ENCODE data around the gene RNU7-1. TPM values are rescaled to one million over a fixed set of nuclear protein-coding genes. Genes with fewer than 3 reads are reported as not detected.

RNU7-1 gene
- total RNA-seq, 4 donors from 2014 or later = not detected

GRCh38 chr12:6965714-6966113 lies 22.1 kb downstream of the RNU7-1 start:
- TF ChIP-seq CTCF (IDR thresholded peaks at IDR 0.05; ENCODE audit: low read depth) = no peak

- no peak for TF ChIP-seq CTCF (IDR thresholded peaks at IDR 0.05; ENCODE audit: low read depth)
Observed at GRCh38 chr12:6966351-6966750, 22.7 kb downstream of the RNU7-1 start.

DNA sequence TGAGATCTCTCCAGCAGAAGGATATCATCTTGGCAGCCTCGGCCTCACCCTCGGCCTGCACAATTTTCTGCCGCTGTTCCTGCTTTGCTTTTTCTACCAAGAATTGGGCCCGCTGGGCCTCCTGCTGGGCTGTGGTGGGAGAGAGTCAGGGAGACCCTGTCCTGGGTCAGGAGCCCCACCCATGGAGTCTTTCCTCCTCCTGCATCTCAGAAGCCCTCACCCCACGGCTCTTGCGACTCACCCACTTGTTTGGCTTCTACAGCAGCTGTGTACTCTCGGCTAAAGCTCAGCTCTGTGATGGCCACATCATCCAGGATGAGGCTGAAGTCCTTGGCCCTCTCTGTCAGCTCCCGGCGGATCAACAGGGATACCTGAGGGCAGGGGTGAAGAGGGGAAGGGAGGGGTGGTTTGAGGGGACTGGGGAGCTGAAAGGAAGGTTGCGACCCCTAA lies 24.1 kb downstream of the RNU7-1 start:
- TF ChIP-seq CTCF (IDR thresholded peaks at IDR 0.05; ENCODE audit: low read depth) = no peak

DNA sequence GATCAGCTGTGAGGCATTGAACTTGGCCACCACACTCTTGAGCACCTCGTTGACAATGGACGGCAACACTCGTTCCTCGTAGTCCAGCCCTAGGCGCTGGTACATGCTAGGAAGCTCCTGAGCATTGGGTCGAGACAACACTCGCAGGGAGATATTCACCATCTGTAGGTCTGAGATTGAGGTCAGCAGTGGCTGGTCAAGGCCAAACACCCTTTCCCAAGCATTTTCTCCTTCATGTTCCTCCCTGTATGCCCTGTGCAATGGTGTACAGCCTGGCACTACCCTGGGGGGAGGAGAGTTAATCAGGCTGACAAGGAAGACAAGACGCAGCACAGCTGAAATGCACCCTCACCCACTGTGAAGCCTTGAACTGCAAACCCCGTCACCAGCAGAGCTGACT lies 24.8 kb downstream of the RNU7-1 start:
- no peak for TF ChIP-seq CTCF (IDR thresholded peaks at IDR 0.05; ENCODE audit: low read depth)

- no peak for TF ChIP-seq CTCF (IDR thresholded peaks at IDR 0.05; ENCODE audit: low read depth)
Observed at GRCh38 chr12:6970096-6970527, 26.5 kb downstream of the RNU7-1 start.

- no peak for TF ChIP-seq CTCF (IDR thresholded peaks at IDR 0.05; ENCODE audit: low read depth)
Observed at GRCh38 chr12:6974180-6974579, 30.6 kb downstream of the RNU7-1 start.

- no peak for TF ChIP-seq CTCF (IDR thresholded peaks at IDR 0.05; ENCODE audit: low read depth)
Observed at GRCh38 chr12:6975297-6976032, 31.8 kb downstream of the RNU7-1 start.
